Femur (tissue), 1 donor: ENCODE data around the gene TAPT1.

ENCODE experiments used
- DNase-seq: peaks from one replicate; pipeline ENCODE4 v3.0.0-alpha.2; 2017

The TAPT1 gene

DNA sequence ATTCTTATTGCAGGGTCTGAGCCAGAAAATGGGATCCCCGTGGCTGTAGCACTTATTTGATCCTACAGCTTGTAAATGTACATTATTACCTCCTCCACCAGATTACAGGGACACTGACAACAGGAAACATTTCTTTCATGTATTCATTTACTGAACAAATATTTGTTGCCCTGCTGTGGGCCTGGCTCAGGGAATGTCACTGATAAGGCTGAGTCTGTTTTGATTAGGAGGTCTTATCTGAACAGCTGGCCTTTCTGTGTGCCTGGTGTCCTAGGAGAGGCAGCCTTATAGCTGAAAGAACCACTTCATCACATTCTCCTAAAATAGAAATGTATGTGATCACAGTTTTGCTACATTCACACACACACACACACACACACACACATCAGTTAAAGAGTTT is 96.9 kb downstream of the TAPT1 start:
- DNase-seq = no peak

GRCh38 chr4:16126714-16127113 is 99.6 kb downstream of the TAPT1 start:
- DNase-seq = no peak

DNA sequence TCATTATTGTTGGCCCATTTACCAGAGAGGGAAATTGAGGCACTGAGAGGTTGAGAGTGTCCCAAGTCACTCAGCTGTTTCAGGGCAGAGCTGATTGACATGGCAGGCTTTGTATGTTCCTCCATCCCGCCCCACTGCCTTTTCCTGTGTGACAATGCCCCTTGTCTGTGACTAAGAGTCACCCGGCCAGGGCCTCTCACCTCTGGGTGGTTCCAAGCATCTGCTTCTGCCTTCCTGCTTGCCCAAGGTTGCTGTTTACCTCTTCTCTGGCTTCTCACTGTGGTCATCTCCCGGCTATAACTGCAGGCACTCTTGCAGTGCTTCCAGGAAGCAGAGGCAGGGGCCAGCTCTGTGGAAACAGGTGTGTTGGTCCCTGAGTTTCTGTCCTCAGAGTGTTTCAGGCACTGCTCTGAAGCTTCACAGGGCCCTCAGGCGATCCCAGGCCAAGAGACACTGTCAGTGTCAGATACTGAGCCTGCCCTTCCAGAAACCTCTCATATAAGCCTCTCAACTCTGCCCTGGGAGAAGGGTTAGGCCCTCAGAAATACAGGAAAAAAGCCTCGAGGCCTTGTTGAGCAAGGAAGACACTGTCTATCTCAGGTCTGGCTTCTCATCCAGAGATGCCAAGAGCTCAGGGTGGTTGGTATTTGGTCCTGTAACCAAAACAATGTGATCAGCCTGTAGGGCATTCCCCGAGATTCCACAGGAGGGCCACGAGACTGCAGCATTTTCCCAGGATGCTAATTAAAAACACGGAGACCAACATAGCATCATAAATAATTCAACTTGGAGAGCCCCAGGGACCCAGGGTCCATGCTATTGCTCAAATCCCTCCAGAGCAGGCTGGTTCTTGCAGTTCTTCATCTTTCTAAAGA is 100.5 kb downstream of the TAPT1 start:
- DNase-seq = no peak

DNA sequence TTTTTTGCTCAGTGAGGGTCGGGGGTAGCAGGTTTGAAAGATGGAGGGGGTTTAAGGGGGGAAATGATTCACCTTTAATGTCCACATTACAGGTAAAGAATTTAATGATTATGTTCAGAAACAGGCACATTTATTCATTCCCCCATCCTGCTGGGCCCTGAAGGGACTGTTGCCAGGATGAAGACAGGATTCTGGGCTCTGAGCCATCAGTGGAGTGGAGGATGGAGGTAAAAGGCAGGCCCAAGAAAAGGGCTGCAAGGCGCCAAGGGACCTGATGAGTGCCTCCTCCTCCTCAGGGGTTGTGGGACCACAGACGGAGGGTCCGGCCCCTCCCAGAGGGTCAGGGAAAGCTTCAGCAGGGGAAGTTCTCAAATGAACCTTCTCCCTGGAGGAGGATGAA is 102.0 kb downstream of the TAPT1 start:
- DNase-seq = no peak

DNA sequence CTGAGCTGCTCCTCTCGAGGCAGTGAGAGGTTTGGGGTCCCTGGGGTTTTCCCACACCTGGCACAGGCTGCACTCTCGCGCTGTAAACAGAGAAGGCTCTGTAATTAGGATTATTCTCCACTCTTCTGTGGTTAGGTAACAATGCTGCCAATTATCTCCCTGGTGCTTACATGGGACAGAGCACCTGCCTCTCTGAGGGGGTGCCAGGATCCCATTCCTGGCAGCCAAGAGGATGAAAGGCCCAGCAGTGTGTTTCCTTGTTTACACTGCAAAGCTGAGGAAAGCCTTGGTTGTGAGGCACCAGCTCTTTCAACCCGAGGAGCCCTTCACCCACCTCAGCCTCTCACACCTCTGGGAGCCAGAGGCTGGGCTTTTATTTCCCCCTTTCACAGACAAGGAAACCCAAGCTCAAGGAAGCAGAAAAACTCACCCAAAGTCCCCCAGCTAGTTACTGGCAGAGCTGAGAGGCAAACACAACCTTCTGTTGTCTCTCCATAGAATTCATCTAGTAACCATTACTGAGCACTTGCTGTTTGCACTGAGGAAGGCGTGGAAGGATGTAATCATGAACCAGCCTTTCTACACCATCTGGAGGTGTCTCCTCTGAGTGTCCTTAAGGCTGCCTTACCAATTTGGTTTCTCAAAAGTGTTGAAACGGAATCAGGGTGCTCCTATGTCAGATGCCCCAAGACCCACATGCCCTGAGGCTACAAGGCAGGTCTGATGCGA is 102.8 kb downstream of the TAPT1 start:
- no peak for DNase-seq

- no peak for DNase-seq
Measured at GRCh38 chr4:16122784-16123183, 103.5 kb downstream of the TAPT1 start.

DNA sequence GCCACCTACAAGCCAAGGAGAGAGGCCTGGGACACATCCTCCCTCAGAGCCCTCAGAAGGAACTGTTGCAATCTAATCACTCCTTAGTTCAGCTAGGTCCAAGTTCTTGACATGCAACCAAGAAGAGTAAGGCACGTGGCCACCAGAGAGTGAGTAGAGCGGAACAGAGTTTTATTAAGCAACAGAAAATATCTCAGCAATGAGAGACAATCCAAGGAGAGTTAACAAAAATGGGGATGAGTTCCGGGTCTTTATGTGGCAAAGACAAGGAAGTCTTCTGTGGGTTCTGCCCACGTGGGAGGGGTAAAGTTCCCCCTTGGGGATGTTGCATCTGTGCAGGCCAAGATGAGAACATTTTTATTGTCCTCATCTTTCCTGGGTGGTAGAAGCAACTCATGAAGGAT is 104.0 kb downstream of the TAPT1 start:
- no peak for DNase-seq

- no peak for DNase-seq
Measured at GRCh38 chr4:16120720-16121119, 105.6 kb downstream of the TAPT1 start.

DNA sequence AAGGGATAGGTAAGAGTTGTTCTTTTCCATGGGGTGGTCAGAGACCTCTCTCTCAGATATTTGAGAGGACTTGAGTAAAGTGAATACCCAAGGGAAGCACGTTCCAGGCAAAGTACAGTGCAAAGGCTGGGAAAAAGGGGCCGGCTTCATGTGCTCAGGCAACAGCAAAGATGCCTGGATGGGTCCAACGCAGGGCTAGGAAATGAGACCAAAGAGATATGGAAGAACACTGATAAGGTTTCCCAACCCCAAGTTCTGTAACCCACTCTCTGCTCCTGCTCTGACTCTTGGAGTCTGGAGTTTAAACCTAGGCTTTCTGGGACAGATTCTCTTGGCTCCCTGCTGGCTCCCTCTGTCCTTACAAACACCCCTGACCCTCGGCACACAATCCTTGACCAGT is 106.3 kb downstream of the TAPT1 start:
- DNase-seq = no peak

- no peak for DNase-seq
Measured at GRCh38 chr4:16118090-16118489, 108.2 kb downstream of the TAPT1 start.

GRCh38 chr4:16117164-16117563 is 109.1 kb downstream of the TAPT1 start:
- no peak for DNase-seq

- no peak for DNase-seq
Measured at GRCh38 chr4:16116493-16116990, 109.7 kb downstream of the TAPT1 start.

- DNase-seq = no peak
Measured at GRCh38 chr4:16116019-16116418, 110.3 kb downstream of the TAPT1 start.

- no peak for DNase-seq
Measured at GRCh38 chr4:16114546-16114945, 111.7 kb downstream of the TAPT1 start.

DNA sequence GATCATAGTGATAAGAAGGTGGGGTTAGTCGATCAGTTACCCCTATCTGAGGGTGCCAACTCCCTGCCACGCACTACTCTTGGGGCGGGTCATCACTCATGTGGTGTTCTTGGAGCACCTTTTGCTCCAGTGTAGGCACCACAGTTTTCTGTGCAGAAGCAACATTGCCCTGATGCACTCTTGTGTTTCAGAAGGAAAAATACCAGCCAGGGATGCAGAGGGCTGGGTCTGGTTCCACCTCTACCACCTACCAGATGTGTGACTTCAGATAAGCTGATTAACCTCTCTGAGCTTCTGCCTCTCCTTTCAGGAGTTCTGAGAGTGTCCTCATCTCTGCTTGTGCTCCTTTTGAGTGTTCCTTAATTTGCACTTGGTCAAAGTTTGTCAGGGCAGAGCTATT is 112.5 kb downstream of the TAPT1 start:
- no peak for DNase-seq

- no peak for DNase-seq
Measured at GRCh38 chr4:16111533-16111932, 114.7 kb downstream of the TAPT1 start.

DNA sequence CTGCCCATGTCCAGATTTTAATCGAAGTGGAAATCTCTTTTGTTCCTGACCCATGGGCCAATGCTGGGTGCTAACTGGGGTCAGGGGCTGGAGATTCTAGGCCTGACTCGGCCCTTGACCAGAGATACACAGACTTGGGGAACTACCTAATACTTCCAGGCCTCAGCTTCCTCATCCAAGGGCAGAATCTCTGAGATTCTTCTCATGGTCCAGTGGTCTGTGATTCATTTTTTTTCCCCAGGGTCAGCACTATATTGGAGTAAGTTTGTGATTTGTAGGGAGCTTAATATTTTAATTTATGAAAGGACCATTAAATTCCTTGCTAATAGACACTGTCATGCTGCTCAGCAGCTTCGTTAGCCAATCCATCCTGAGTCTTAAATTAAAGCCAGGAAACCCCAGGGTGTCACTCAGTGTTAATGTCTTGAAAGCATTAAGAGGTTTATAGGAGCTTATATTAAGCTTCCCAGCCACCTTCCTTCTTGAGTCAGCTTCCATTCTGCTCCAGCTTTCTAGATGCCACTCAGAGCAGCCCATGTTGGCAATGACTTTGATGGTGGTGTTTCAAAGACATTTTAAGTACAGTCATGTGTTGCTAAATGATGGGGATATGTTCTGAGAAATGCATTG is 115.5 kb downstream of the TAPT1 start:
- no peak for DNase-seq
